Ectodermal cell (in vitro differentiated cells): ENCODE results near the gene ZNF331.

Experiments
- H3K27ac ChIP-seq: 2 replicates; pipeline ENCODE4 v1.7.0; 2013; ENCODE audit warnings: mild to moderate bottlenecking, low read depth, low read length; ENCODE audit not compliant: insufficient read depth, poor library complexity, severe bottlenecking
- H3K27me3 ChIP-seq: 2 replicates; pipeline ENCODE4 v1.7.0; 2013; ENCODE audit warnings: mild to moderate bottlenecking, low read length; ENCODE audit not compliant: insufficient read depth, control insufficient read depth, poor library complexity, severe bottlenecking
- H3K36me3 ChIP-seq: one replicate; pipeline ENCODE4 v1.7.0; 2013; ENCODE audit warnings: low read length; ENCODE audit not compliant: control insufficient read depth, insufficient read depth
- H3K4me1 ChIP-seq: one replicate; pipeline ENCODE4 v1.7.0; 2013; ENCODE audit warnings: low read length; ENCODE audit not compliant: control insufficient read depth, insufficient read depth
- H3K4me3 ChIP-seq: 2 replicates; pipeline ENCODE4 v1.7.0; 2013; ENCODE audit warnings: low read depth, low read length, control low read depth; ENCODE audit not compliant: insufficient read depth
- H3K9me3 ChIP-seq: 2 replicates; pipeline ENCODE4 v1.7.0; 2013; ENCODE audit warnings: mild to moderate bottlenecking, low read length, moderate library complexity; ENCODE audit not compliant: control insufficient read depth
- WGBS, 2 experiments: methylation state at CpG; one replicate each; pipeline ENCODE4 v1.1.7; 2013; ENCODE audit warnings: missing lambda C conversion rate in 2 of 2; 5-methylcytosine and 5-hydroxymethylcytosine counted together

ZNF331 gene

GRCh38 chr19:53555352-53555751 is 17.4 kb downstream of the ZNF331 start:
- 95% methylated on average over 12 of the region's 13 CpGs for WGBS, 2 experiments
- H3K36me3 ChIP-seq, result peaks cover 9% of the 10 kb centered on the region
- H3K27me3 ChIP-seq, result no peaks in the 10 kb centered on the region

DNA sequence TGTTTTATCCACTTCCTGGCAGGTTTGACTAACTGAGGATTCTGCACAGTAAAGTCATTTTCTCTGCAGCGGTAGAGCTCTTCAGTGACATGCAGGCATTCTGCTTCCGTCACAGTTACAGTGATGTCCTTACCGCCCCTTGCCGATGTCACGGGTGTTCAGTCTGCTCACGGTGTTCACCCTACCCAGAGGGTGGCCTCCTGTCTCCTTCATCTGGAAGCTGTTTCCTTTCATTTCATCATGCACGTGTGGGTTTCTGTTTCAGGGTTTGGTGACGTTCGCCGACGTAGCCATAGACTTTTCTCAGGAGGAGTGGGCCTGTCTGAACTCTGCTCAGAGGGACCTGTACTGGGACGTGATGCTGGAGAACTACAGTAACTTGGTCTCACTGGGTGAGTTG is 33.4 kb downstream of the ZNF331 start:
- no peaks in the 10 kb centered on the region for H3K27me3 ChIP-seq
- H3K36me3 ChIP-seq, result peaks cover 32% of the 10 kb centered on the region
- WGBS, 2 experiments, result 93 to 95% methylated on average over 12 of the region's 12 CpGs
- H3K9me3 ChIP-seq, result no peaks in the 10 kb centered on the region
- H3K27ac ChIP-seq, result no peak overlapping the region
- no peak overlapping the region for H3K4me3 ChIP-seq
- no peaks in the 10 kb centered on the region for H3K4me1 ChIP-seq

More at GRCh38 chr19:53555352-53555751, 17.4 kb downstream of the ZNF331 start:
- H3K27ac ChIP-seq, result no peak overlapping the region
- no peaks in the 10 kb centered on the region for H3K9me3 ChIP-seq
- no peak overlapping the region for H3K4me3 ChIP-seq
- no peaks in the 10 kb centered on the region for H3K4me1 ChIP-seq

- Histone ChIP-seq H3K4me3 (no peak overlapping the region), H3K4me1 (no peaks in the 10 kb centered on the region), H3K9me3 (no peaks in the 10 kb centered on the region), H3K36me3 (peaks cover 50% of the 10 kb centered on the region), H3K27ac (no peak overlapping the region), H3K27me3 (no peaks in the 10 kb centered on the region)
- 96 to 97% methylated on average over 20 of the region's 20 CpGs for whole genome bisulfite sequencing, 2 experiments
Observed at GRCh38 chr19:53576941-53577653, 39.2 kb downstream of the ZNF331 start.

DNA sequence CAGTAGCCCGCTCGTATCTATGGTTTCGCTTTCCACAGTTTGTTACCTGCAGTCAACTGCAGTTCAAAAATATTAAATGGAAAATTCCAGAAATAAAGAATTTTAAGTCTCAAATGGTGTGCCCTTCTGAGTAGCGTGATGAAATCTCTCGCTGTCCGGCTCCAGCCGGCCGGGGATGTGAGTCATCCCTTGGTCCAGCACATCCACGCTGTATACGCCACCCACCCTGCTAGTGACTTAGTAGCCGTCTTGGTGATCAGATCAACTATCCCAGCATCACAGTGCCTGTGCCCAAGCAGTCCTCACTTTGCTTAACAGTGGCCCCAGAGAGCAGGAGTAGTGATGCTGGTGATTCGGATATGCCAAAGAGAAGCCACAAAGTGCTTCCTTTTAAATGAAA is 40.0 kb downstream of the ZNF331 start:
- Histone ChIP-seq H3K27me3 (no peaks in the 10 kb centered on the region), H3K27ac (no peak overlapping the region), H3K4me1 (no peaks in the 10 kb centered on the region), H3K9me3 (no peaks in the 10 kb centered on the region), H3K4me3 (no peak overlapping the region), H3K36me3 (peaks cover 45% of the 10 kb centered on the region)
- 94 to 97% methylated on average over 12 of the region's 12 CpGs for WGBS, 2 experiments

DNA sequence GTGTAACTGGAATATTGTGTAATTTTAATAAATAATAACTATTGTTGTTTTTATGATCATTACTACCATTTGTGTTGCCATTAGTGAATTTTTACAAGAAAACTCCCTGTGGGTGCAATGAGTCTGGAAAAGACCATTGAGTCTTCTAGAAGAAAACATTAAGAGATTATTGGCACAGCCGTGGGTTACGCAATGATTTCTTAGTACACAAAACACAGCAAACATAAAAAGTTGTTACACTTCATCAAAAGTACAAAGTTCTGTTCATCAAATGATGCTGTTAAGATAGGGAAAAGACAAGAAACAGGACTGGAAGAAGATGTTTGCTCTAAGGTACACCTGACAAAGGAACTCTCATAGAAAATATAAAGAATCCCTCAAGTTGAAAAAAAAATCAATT is 41.6 kb downstream of the ZNF331 start:
- no peaks in the 10 kb centered on the region for H3K9me3 ChIP-seq
- no peak overlapping the region for H3K4me3 ChIP-seq
- H3K27ac ChIP-seq, result no peak overlapping the region
- H3K36me3 ChIP-seq, result peaks cover 37% of the 10 kb centered on the region
- WGBS, 2 experiments, result 100% methylated on average over 2 of the region's 2 CpGs
- H3K27me3 ChIP-seq, result no peaks in the 10 kb centered on the region
- no peaks in the 10 kb centered on the region for H3K4me1 ChIP-seq

DNA sequence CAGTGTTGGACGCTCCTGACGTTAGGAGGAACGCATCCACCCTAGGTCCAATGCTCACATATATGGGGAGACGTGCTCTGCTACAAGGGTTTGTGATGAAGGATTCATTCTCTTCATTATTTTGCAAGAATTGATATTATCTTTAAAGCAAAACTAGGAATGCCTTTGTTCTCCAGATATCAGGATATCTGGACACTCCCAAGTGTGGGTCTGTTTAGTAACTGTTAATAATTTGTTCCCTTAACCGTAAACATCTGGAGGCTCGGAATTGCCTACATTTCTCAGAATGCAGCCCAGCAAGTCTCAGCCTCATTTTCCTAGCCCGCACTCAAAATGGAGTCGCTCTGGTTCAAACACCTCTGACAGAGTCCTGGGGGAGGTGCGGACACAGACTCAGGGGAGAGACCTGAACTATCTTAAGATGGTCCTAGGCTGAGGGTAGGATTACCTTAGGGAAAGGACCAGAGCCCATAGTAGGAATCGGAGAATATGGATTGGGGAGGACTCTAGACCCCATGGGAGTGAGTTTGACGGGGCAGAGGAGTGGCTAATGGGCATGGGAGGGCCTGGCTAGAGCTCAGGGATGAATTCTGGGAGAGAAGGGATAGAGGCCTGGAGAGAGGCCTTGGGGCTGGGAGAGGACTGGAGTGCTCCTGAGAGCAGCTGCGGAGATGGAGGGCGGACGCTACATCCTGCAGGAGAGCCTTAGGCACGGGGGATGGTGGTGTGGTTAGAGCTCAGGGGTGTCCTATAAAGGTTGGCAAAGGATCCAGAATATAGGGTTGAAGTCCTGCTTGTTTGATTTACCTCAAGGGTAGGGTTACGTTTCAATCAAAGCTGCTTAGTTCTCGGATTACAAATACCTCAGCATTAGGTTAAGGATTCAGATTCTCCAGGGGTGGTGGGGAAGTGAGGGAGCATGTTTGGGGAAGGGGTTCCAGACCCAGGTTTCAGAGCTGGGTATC is 43.2 kb downstream of the ZNF331 start:
- 87 to 95% methylated on average over 16 to 17 of the region's 17 CpGs for WGBS, 2 experiments
- H3K9me3 ChIP-seq, result no peaks in the 10 kb centered on the region
- no peaks in the 10 kb centered on the region for H3K4me1 ChIP-seq
- no peak overlapping the region for H3K4me3 ChIP-seq
- peaks cover 27% of the 10 kb centered on the region for H3K36me3 ChIP-seq
- H3K27me3 ChIP-seq, result no peaks in the 10 kb centered on the region
- no peak overlapping the region for H3K27ac ChIP-seq

GRCh38 chr19:53581871-53582279 is 43.9 kb downstream of the ZNF331 start:
- Histone ChIP-seq H3K27ac (no peak overlapping the region), H3K4me1 (no peaks in the 10 kb centered on the region), H3K27me3 (no peaks in the 10 kb centered on the region), H3K4me3 (no peak overlapping the region), H3K9me3 (peaks cover 2% of the 10 kb centered on the region), H3K36me3 (peaks cover 21% of the 10 kb centered on the region)
- 80 to 81% methylated on average over 6 of the region's 6 CpGs for WGBS, 2 experiments

- peaks cover 2% of the 10 kb centered on the region for H3K9me3 ChIP-seq
- no peak overlapping the region for H3K27ac ChIP-seq
- H3K36me3 ChIP-seq, result peaks cover 8% of the 10 kb centered on the region
- no peaks in the 10 kb centered on the region for H3K27me3 ChIP-seq
- H3K4me3 ChIP-seq, result no peak overlapping the region
- no peaks in the 10 kb centered on the region for H3K4me1 ChIP-seq
- WGBS, 2 experiments, result 83 to 95% methylated on average over 2 to 3 of the region's 3 CpGs
Observed at GRCh38 chr19:53583181-53583580, 45.2 kb downstream of the ZNF331 start.

DNA sequence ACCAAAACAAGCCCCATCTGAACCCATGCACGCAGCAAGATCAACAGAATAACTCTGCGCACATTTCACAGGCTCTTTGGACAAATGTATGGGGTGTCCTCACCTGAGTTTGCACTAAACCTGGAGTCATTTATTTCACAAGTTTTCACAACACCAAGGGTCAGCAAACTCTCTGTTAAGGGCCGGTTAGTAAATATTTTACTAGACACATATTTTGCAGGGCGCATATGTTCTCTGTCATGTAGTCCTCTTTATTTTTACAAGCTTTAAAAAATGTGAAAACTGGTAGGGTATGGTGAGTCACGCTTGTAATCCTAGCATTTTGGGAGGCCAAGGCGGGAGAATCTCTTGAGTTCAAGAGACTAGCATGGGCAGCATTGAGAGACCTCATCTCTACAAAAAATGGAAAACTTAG is 48.3 kb downstream of the ZNF331 start:
- no peak overlapping the region for H3K4me3 ChIP-seq
- 93 to 95% methylated on average over 6 of the region's 6 CpGs for WGBS, 2 experiments
- H3K27me3 ChIP-seq, result no peaks in the 10 kb centered on the region
- no peak overlapping the region for H3K27ac ChIP-seq
- H3K9me3 ChIP-seq, result peaks cover 2% of the 10 kb centered on the region
- no peaks in the 10 kb centered on the region for H3K36me3 ChIP-seq
- H3K4me1 ChIP-seq, result no peaks in the 10 kb centered on the region

DNA sequence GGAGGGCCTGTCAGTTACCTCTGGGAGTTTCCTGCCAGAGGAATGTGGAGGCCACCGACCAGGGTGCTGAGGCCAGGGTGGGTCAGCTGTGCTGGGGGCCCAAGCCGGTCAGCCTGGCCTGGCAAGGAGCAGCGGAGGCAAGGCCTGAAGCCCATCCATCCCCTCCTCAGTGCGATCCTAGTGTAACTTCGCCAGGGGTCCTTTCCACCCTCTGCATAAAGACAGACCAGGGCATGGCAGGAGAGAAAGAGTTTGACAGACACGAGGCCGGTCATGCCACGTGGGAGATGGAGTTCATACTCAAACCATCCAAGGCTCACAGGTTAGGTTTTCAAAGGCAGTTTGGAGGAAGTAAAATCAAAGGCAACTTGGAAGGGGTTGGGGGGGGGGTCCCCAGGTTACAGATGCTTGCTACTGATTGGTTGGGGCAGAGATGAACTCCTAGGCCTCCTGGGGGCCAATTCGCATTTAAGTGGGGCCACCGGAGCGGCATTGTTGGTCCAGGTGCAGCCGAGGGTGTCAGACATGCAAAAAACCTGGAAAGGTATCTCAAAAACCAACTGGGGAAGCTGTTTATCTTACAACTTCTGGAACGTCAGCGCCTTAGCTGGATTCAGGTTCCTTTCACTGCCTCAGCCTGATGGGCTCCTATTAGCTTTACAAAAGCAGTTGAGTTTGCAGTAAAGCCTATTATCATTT is 57.0 kb downstream of the ZNF331 start:
- Histone ChIP-seq H3K4me1 (no peaks in the 10 kb centered on the region), H3K27me3 (no peaks in the 10 kb centered on the region), H3K9me3 (no peaks in the 10 kb centered on the region), H3K4me3 (no peak overlapping the region), H3K36me3 (no peaks in the 10 kb centered on the region), H3K27ac (no peak overlapping the region)
- WGBS, 2 experiments, result 31 to 32% methylated on average over 14 of the region's 14 CpGs
